Activated T-cell treated with anti-CD3 and anti-CD28 coated beads, Interleukin-2, amount 50 U/mL, for 24 hours (primary cell): ENCODE results near the gene DCLK1.

Experiments used
- DNase-seq: peaks from one replicate; pipeline ENCODE4 v3.0.0-alpha.2; 2020
- H3K27ac Mint-ChIP-seq: 2 replicates; pipeline ENCODE4 v1.8.0; 2020; ENCODE audit warnings: mild to moderate bottlenecking, mixed read lengths
- H3K27me3 Mint-ChIP-seq: 2 replicates; pipeline ENCODE4 v1.8.0; 2020; ENCODE audit warnings: mixed read lengths
- H3K36me3 Mint-ChIP-seq: 2 replicates; pipeline ENCODE4 v1.8.0; 2020; ENCODE audit warnings: low read depth, mixed read lengths
- H3K4me1 Mint-ChIP-seq: 2 replicates; pipeline ENCODE4 v1.8.0; 2020; ENCODE audit warnings: low read depth, mixed read lengths
- H3K4me3 Mint-ChIP-seq: 2 replicates; pipeline ENCODE4 v1.8.0; 2020; ENCODE audit warnings: mild to moderate bottlenecking, moderate library complexity, mixed read lengths
- H3K9me3 Mint-ChIP-seq: 2 replicates; pipeline ENCODE4 v1.8.0; 2020; ENCODE audit warnings: mixed read lengths

DCLK1 gene

GRCh38 chr13:35872369-35872768 lies 258.8 kb downstream of the DCLK1 start:
- Mint-ChIP-seq H3K27me3 (no peaks in the 10 kb centered on the region), H3K4me1 (no peaks in the 10 kb centered on the region), H3K36me3 (no peaks in the 10 kb centered on the region), H3K27ac (no peak overlapping the region), H3K9me3 (no peaks in the 10 kb centered on the region), H3K4me3 (no peak overlapping the region)
- no peak for DNase-seq

- no peaks in the 10 kb centered on the region for H3K9me3 Mint-ChIP-seq
- no peak overlapping the region for H3K4me3 Mint-ChIP-seq
- DNase-seq, result no peak
These were observed 259.6 kb downstream of the DCLK1 start for GRCh38 chr13:35871561-35871960.

GRCh38 chr13:35866801-35867200 lies 264.4 kb downstream of the DCLK1 start:
- Mint-ChIP-seq H3K36me3 (no peaks in the 10 kb centered on the region), H3K27ac (no peak overlapping the region), H3K27me3 (no peaks in the 10 kb centered on the region), H3K9me3 (peaks cover 3% of the 10 kb centered on the region), H3K4me3 (no peak overlapping the region), H3K4me1 (no peaks in the 10 kb centered on the region)
- no peak for DNase-seq

More at GRCh38 chr13:35871561-35871960, 259.6 kb downstream of the DCLK1 start:
- Mint-ChIP-seq H3K27me3 (no peaks in the 10 kb centered on the region), H3K27ac (no peak overlapping the region), H3K4me1 (no peaks in the 10 kb centered on the region), H3K36me3 (no peaks in the 10 kb centered on the region)

DNA sequence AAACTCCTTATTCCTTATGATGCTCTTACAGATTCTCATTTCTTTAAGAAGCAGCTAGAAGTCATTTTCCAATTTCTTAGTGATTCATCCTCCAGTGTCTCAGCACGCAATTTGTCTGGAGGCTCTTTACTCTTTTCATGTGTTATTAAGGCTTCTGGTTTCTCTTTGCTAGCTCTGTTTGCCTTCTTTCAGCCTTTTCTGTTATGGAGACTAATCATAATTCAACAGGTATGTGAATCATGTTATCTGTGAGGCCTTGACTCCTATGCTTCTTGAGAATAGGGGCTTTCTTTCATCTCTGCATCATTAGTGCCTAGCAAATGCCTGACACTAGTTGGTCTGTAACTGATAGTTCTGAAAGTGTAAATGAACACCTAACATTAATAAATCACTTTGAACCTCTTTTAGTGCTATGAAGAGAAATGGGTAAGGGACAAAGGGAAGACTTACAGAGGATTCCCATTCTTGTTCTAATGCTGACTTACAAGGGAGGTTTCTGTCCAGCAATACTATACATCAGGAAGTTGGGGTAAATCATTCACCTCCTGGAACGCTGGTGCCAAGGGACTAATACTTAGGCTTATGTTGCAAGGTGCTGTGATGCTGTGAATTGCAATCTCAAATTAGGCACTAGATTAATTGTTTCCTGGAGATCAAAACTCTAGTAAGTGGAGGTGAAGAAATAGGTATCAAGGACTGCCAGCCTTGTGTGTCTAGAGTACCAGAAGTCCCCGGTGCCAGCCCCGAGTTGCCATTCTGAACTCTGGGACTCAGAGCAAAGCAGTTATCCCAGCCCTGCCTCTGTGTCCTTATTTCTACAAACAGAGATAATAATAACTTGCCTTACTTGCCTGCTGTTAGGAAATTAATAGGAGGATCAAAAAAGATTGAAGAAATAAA lies 265.6 kb downstream of the DCLK1 start:
- H3K27me3 Mint-ChIP-seq, result no peaks in the 10 kb centered on the region
- no peak overlapping the region for H3K27ac Mint-ChIP-seq
- H3K36me3 Mint-ChIP-seq, result no peaks in the 10 kb centered on the region
- no peak overlapping the region for H3K4me3 Mint-ChIP-seq
- H3K4me1 Mint-ChIP-seq, result no peaks in the 10 kb centered on the region
- H3K9me3 Mint-ChIP-seq, result peaks cover 3% of the 10 kb centered on the region
- DNase-seq, result no peak

DNA sequence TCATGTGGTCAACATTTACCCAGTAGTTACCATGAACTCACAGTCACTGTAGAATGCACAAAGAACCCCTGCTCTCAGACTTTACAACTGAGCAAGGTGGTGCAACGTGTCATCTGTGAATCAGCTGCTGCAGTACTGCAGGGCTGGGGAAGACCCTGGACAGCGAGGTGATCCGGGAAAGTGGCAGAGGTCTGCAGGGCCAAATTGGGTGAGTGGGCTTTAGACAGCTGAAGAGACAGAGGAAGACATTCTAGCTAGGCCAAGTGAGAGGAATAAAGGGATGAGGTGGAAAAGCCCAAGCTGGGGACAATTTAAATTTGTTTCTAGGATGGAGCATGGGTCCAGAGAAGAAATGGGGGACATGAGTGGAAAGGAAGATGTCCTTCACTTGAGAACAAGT lies 270.5 kb downstream of the DCLK1 start:
- DNase-seq, result no peak
- no peak overlapping the region for H3K4me3 Mint-ChIP-seq
- H3K27me3 Mint-ChIP-seq, result peaks cover 28% of the 10 kb centered on the region
- no peaks in the 10 kb centered on the region for H3K36me3 Mint-ChIP-seq
- no peaks in the 10 kb centered on the region for H3K9me3 Mint-ChIP-seq
- H3K4me1 Mint-ChIP-seq, result no peaks in the 10 kb centered on the region
- H3K27ac Mint-ChIP-seq, result no peak overlapping the region

GRCh38 chr13:35859981-35860380 lies 271.2 kb downstream of the DCLK1 start:
- no peaks in the 10 kb centered on the region for H3K4me1 Mint-ChIP-seq
- no peak overlapping the region for H3K4me3 Mint-ChIP-seq
- H3K27me3 Mint-ChIP-seq, result peaks cover 31% of the 10 kb centered on the region
- no peaks in the 10 kb centered on the region for H3K9me3 Mint-ChIP-seq
- no peaks in the 10 kb centered on the region for H3K36me3 Mint-ChIP-seq
- H3K27ac Mint-ChIP-seq, result no peak overlapping the region
- DNase-seq, result no peak

GRCh38 chr13:35858665-35859064 lies 272.5 kb downstream of the DCLK1 start:
- DNase-seq, result no peak
- no peaks in the 10 kb centered on the region for H3K36me3 Mint-ChIP-seq
- no peak overlapping the region for H3K27ac Mint-ChIP-seq
- no peak overlapping the region for H3K4me3 Mint-ChIP-seq
- no peaks in the 10 kb centered on the region for H3K4me1 Mint-ChIP-seq
- peaks cover 32% of the 10 kb centered on the region for H3K27me3 Mint-ChIP-seq
- no peaks in the 10 kb centered on the region for H3K9me3 Mint-ChIP-seq

GRCh38 chr13:35857769-35858168 lies 273.4 kb downstream of the DCLK1 start:
- Mint-ChIP-seq H3K4me3 (no peak overlapping the region), H3K36me3 (no peaks in the 10 kb centered on the region), H3K27me3 (peaks cover 32% of the 10 kb centered on the region), H3K27ac (no peak overlapping the region), H3K4me1 (no peaks in the 10 kb centered on the region), H3K9me3 (peaks cover 3% of the 10 kb centered on the region)
- DNase-seq, result no peak

DNA sequence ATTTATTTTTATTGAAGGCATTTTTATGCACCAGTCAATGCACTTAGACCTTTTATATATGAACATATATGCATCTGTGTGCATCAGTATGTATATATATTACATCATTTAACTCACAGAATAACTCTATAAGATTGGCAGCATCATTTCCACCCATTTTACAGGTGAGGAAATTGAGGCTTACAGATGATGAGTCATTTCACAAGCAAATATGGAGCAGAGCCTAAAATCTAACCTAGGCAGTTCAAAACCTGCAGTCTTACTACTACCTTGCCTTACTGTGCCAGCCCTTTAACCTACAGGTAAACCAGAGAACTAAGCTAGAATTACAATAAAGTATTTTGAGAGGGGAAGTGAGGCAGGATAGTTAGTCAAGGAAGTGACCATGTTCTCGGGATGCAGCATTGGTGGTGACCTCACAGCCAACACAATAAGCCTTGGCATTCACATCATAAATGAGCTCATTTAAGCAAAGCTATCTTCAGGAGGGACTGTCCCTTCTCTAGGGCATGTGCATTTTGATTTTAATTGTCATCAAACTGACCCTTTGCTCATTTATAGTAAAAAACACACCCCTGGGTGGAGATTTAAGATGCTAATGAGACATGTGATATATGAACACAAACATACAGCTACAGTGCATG lies 274.3 kb downstream of the DCLK1 start:
- H3K9me3 Mint-ChIP-seq, result peaks cover 3% of the 10 kb centered on the region
- H3K27ac Mint-ChIP-seq, result no peak overlapping the region
- H3K4me3 Mint-ChIP-seq, result no peak overlapping the region
- H3K27me3 Mint-ChIP-seq, result peaks cover 32% of the 10 kb centered on the region
- DNase-seq, result no peak
- H3K36me3 Mint-ChIP-seq, result no peaks in the 10 kb centered on the region
- H3K4me1 Mint-ChIP-seq, result no peaks in the 10 kb centered on the region

GRCh38 chr13:35856084-35856483 lies 275.1 kb downstream of the DCLK1 start:
- Mint-ChIP-seq H3K4me3 (no peak overlapping the region), H3K36me3 (no peaks in the 10 kb centered on the region), H3K27ac (no peak overlapping the region), H3K27me3 (peaks cover 32% of the 10 kb centered on the region), H3K9me3 (peaks cover 3% of the 10 kb centered on the region), H3K4me1 (no peaks in the 10 kb centered on the region)
- DNase-seq, result no peak

DNA sequence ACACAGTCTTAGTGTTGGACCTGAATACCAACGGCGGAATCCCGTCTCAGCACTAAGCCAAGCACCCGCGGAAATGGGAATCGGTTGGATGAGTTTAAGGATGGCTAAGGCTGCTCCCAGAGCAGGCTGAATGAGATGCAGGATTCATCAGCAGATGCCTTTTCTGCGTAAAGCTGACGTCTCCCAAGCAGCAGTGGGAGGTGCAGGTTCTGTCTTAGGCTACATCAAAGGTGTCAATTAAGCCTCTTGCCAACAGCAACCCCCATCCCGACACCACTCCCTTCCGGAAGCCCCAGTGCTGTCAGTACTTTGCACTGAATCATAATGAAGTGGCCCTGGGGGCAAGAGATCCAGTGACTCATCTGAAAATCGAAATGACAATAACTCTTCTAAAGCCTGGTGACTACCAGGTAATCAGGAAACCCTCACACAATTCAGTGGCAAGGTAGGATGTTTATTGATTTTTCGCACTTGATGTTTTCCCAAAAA lies 275.6 kb downstream of the DCLK1 start:
- no peak overlapping the region for H3K27ac Mint-ChIP-seq
- peaks cover 32% of the 10 kb centered on the region for H3K27me3 Mint-ChIP-seq
- no peak overlapping the region for H3K4me3 Mint-ChIP-seq
- DNase-seq, result no peak
- peaks cover 3% of the 10 kb centered on the region for H3K9me3 Mint-ChIP-seq
- no peaks in the 10 kb centered on the region for H3K4me1 Mint-ChIP-seq
- H3K36me3 Mint-ChIP-seq, result no peaks in the 10 kb centered on the region

DNA sequence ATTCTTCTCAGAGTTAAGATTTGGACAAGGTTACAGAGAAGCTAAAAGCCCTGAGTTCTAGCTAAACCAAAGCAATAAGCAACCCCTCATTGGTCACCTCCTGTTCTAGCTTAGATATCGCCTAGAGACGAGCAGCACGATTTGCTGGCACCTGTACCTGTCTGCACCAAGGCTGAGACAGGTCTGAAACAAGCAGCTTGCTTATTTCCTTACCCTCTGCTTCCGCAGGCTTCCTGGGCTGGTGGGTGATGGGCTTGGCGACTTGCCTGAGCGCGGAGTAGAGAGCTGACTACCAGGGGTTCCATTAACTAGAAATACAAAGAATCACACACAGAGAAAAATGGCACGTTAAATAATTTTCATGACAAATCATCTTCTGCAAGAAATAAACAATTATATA lies 276.9 kb downstream of the DCLK1 start:
- Mint-ChIP-seq H3K4me3 (no peak overlapping the region), H3K27ac (no peak overlapping the region), H3K4me1 (no peaks in the 10 kb centered on the region), H3K36me3 (no peaks in the 10 kb centered on the region), H3K27me3 (peaks cover 30% of the 10 kb centered on the region), H3K9me3 (peaks cover 3% of the 10 kb centered on the region)
- no peak for DNase-seq

DNA sequence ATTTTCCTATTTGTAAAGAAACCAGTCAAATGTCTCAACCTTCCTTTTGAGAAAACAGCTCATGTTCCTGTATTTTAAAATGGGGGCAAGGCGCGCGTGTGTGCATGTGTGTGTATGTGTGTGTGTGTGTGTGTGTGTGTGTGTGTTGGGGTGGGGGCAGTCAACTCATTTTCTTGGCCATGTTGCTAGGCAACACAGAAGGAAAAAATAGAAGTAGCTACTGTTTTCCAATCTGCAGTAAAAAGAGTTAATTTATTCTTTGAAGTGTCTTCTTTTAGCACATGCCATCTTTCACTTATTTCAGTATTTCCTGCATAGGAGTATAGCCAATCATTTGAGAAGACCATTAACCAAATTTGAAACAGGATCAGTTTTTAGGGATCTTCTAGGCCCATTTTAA lies 279.3 kb downstream of the DCLK1 start:
- Mint-ChIP-seq H3K36me3 (no peaks in the 10 kb centered on the region), H3K4me3 (no peak overlapping the region), H3K9me3 (peaks cover 3% of the 10 kb centered on the region), H3K27ac (no peak overlapping the region), H3K4me1 (no peaks in the 10 kb centered on the region), H3K27me3 (peaks cover 17% of the 10 kb centered on the region)
- DNase-seq, result no peak

DNA sequence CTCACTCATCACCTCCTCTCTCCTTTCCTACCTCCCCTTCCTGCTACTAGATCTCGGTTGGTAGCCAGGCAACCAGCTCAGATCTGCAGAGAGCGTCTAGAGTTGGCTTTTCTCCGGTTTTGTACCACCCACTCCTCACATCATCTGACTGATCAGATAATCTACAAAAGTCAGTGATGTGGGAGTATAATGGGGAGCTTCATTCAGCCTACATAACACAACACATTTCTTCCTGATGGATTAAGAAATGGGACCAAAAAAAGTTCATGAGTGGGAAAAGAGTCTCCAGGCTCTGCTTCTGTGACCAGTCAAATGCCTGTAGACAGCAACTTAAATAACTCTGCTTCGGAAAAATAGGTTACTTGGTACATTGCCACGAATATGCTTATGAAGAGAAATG lies 279.8 kb downstream of the DCLK1 start:
- DNase-seq, result no peak
- peaks cover 12% of the 10 kb centered on the region for H3K27me3 Mint-ChIP-seq
- no peaks in the 10 kb centered on the region for H3K36me3 Mint-ChIP-seq
- H3K4me1 Mint-ChIP-seq, result no peaks in the 10 kb centered on the region
- H3K4me3 Mint-ChIP-seq, result no peak overlapping the region
- no peak overlapping the region for H3K27ac Mint-ChIP-seq
- H3K9me3 Mint-ChIP-seq, result peaks cover 3% of the 10 kb centered on the region

DNA sequence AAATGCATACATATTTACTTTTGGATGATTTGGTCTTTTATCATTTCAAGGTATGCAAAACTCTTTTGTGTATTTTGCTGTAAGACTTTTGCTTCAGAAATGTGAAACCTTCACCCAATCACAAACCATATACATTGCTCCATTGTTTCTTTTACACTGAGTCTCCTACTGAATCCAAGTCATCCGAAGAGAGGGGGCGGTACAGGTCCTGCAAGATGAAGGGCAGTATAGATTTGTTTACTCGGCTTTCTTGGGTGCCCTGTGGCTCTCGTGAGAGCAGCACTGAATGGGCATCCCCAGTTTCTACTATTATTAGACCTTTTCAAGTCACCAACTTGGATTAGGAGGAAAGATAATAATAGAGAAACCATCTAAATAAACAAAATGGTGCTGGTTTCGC lies 280.6 kb downstream of the DCLK1 start:
- DNase-seq, result no peak
- H3K4me3 Mint-ChIP-seq, result no peak overlapping the region
- no peaks in the 10 kb centered on the region for H3K4me1 Mint-ChIP-seq
- H3K36me3 Mint-ChIP-seq, result no peaks in the 10 kb centered on the region
- no peak overlapping the region for H3K27ac Mint-ChIP-seq
- H3K9me3 Mint-ChIP-seq, result peaks cover 3% of the 10 kb centered on the region
- peaks cover 4% of the 10 kb centered on the region for H3K27me3 Mint-ChIP-seq
